Neural crest cell (in vitro differentiated cells): ENCODE results near the gene TRIM2. TPM values are rescaled to one million over a fixed set of nuclear protein-coding genes. Genes with fewer than 3 reads are reported as not detected.

ENCODE experiments used
- DNase-seq: peaks from one replicate; pipeline ENCODE4 v3.0.0; 2021; ENCODE audit warnings: low read depth, mixed read lengths, low spot score
- H3K27ac Mint-ChIP-seq: one replicate; pipeline ENCODE4 v1.8.0; 2021; ENCODE audit warnings: mild to moderate bottlenecking, mixed read lengths; ENCODE audit not compliant: unreplicated experiment
- H3K27me3 Mint-ChIP-seq: 2 replicates; pipeline ENCODE4 v1.8.0; 2021; ENCODE audit warnings: low read depth, mild to moderate bottlenecking, mixed read lengths
- H3K36me3 Mint-ChIP-seq: 2 replicates; pipeline ENCODE4 v1.8.0; 2021; ENCODE audit warnings: low read depth, mild to moderate bottlenecking, mixed read lengths
- H3K4me1 Mint-ChIP-seq: 2 replicates; pipeline ENCODE4 v1.8.0; 2021; ENCODE audit warnings: mixed read lengths
- H3K4me3 Mint-ChIP-seq: one replicate; pipeline ENCODE4 v1.8.0; 2021; ENCODE audit warnings: mild to moderate bottlenecking, mixed read lengths
- H3K9me3 Mint-ChIP-seq: 2 replicates; pipeline ENCODE4 v1.8.0; 2021; ENCODE audit warnings: mixed read lengths
- CTCF ChIP-seq: fragments of 200-600 bp; sonication (generic); conservative IDR thresholded peaks from 2 replicates; pipeline ENCODE4 v1.5.0; 2021; ENCODE audit warnings: antibody characterized with exemption, mild to moderate bottlenecking
- total RNA-seq: library from RNA; stranded (reverse); gene quantifications from 2 replicates; pipeline ENCODE4 v1.2.1, GENCODE V29; 2021

TRIM2 gene
- total RNA-seq, 1 donor from 2014 or later: 105 TPM

DNA sequence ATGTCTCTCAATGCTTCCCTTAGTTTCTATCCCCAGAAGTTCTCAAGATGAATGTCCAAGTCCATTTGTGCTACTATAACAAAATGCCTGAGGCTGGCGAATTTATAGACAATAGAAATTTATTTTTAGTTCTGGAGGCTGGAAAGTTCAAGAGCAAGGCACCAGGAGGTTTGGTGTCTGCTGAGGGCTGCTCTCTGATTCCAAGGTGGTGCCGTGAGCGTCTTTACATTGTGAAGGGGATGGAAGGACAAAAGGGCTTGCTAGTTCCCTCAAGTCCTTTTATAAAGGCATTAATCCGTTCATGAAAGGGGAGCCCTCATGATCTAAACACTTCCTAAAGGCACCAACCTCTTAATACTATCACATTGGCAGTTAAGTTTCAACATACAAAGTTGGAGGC lies 12.3 kb downstream of the TRIM2 start:
- Mint-ChIP-seq H3K4me1 (peaks cover 57% of the 10 kb centered on the region), H3K9me3 (no peaks in the 10 kb centered on the region), H3K27ac (no peak overlapping the region), H3K36me3 (peaks cover 6% of the 10 kb centered on the region), H3K27me3 (no peaks in the 10 kb centered on the region), H3K4me3 (peak overlapping the region; percentile 36)
- DNase-seq: no peak
- no peak for TF ChIP-seq CTCF

DNA sequence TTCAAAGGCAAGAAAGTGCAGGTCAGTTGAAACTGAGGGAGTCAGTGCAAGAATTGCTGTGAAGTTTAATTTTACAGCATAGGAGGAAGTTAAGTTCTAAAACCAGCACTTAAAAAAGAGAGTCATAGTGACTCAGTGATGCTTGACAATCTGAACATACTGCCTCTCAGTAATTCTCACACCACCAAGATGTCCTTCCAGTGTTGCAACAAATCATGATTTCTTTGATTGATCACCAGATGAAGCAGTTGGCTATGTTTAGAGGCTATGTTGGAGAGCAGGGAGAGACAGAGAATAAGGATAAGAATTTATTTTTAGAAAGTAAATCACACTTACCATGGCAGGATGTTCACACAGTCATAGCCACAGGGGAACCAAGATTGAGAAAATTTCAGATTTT lies 13.2 kb downstream of the TRIM2 start:
- no peak for TF ChIP-seq CTCF
- Mint-ChIP-seq H3K4me3 (peak overlapping the region; percentile 7), H3K9me3 (no peaks in the 10 kb centered on the region), H3K36me3 (peaks cover 4% of the 10 kb centered on the region), H3K4me1 (peaks cover 57% of the 10 kb centered on the region), H3K27me3 (no peaks in the 10 kb centered on the region), H3K27ac (no peak overlapping the region)
- DNase-seq: no peak

DNA sequence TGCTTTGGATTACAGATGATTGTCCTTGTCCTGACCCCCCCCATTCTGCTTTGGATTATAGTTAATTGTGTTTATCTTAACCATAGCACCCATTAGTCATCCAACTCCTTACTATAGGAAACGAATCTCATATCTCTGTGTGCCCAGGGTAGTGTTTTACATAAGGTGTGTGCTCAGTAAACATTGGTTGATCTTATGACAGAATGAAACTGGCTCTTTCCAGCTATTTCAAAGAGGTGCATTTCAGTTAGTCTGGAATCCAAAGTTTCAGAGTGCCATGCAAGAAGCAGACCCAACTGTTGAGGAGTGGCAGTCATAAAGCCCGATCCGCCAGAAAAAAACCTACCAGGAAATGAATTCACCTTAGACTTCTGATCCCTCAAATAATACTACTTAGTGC lies 14.7 kb downstream of the TRIM2 start:
- TF ChIP-seq CTCF: no peak
- peaks cover 60% of the 10 kb centered on the region for H3K4me1 Mint-ChIP-seq
- no peaks in the 10 kb centered on the region for H3K27me3 Mint-ChIP-seq
- peaks cover 5% of the 10 kb centered on the region for H3K36me3 Mint-ChIP-seq
- H3K4me3 Mint-ChIP-seq: no peak overlapping the region
- DNase-seq: no peak
- no peaks in the 10 kb centered on the region for H3K9me3 Mint-ChIP-seq
- H3K27ac Mint-ChIP-seq: no peak overlapping the region

DNA sequence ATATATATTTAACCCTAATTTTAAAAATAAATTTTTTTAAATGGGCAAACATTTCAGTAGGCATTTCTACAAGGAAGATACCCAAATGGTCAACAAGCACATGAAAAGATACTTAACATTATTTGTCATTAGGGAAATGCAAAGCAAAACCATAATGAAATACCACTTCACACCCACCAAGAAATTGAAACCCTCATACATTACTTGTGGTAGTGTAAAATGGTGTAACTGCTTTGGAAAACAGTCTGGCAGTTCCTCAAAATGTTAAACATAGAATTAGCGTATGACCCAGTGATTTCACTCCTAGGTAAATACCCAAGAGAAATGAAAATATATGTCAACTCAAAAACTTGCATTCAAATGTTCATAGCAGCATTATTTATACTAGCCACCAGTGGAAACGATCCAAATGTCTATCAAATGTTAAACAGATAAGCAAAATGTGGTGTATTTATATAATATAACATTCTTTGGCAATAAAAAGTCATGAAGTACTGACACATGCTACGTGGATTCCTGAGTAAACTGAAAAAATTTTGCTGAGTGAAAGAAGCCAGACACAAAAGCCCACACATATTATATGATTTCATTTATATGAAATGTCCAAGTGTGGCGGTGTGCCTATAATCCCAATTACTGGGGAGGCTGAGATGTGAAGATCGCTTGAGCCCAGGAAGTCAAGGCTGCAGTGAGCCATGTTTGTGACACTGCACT lies 16.6 kb downstream of the TRIM2 start:
- DNase-seq: no peak
- H3K4me3 Mint-ChIP-seq: peak overlapping the region; percentile 70
- H3K36me3 Mint-ChIP-seq: peaks cover 16% of the 10 kb centered on the region
- H3K9me3 Mint-ChIP-seq: no peaks in the 10 kb centered on the region
- no peaks in the 10 kb centered on the region for H3K27me3 Mint-ChIP-seq
- no peak overlapping the region for H3K27ac Mint-ChIP-seq
- no peak for TF ChIP-seq CTCF
- peaks cover 67% of the 10 kb centered on the region for H3K4me1 Mint-ChIP-seq

GRCh38 chr4:153221783-153222706 lies 17.8 kb downstream of the TRIM2 start:
- H3K4me1 Mint-ChIP-seq: peaks cover 66% of the 10 kb centered on the region
- H3K27ac Mint-ChIP-seq: peak overlapping the region; percentile 97
- no peak for TF ChIP-seq CTCF
- peaks cover 16% of the 10 kb centered on the region for H3K36me3 Mint-ChIP-seq
- H3K27me3 Mint-ChIP-seq: no peaks in the 10 kb centered on the region
- H3K9me3 Mint-ChIP-seq: no peaks in the 10 kb centered on the region
- DNase-seq: no peak
- H3K4me3 Mint-ChIP-seq: peak overlapping the region; percentile 95
